Neural progenitor cell (in vitro differentiated cells): ENCODE data around the gene CDK11A. TPM values are rescaled to one million over a fixed set of nuclear protein-coding genes. Genes with fewer than 3 reads are reported as not detected.
A peak's percentile ranks its signal among the peaks of the same experiment; 100 is the strongest.

Source experiments
- DNase-seq: peaks from one replicate; pipeline ENCODE4 v3.0.0-alpha.2; 2016; ENCODE audit warnings: low spot score
- H2AFZ ChIP-seq: fragments of 200-600 bp; sonication (generic); replicated peaks from 2 replicates; pipeline ENCODE4 v1.6.1; 2016; ENCODE audit warnings: antibody characterized with exemption
- H3F3A ChIP-seq: fragments of 200-600 bp; sonication (generic); 2 replicates; pipeline ENCODE4 v1.6.1; 2016; ENCODE audit warnings: antibody characterized with exemption, low read depth
- H3K27ac ChIP-seq: fragments of 200-600 bp; sonication (generic); 2 replicates; pipeline ENCODE4 v1.5.1; 2016; ENCODE audit warnings: mild to moderate bottlenecking
- H3K27me3 ChIP-seq: fragments of 200-600 bp; sonication (generic); 2 replicates; pipeline ENCODE4 v1.6.1; 2016; ENCODE audit warnings: mild to moderate bottlenecking, moderate library complexity
- H3K36me3 ChIP-seq: fragments of 200-600 bp; sonication (generic); 2 replicates; pipeline ENCODE4 v1.5.1; 2016
- H3K4me1 ChIP-seq: fragments of 200-600 bp; sonication (generic); 2 replicates; pipeline ENCODE4 v1.6.1; 2016; ENCODE audit warnings: mixed run types
- H3K4me2 ChIP-seq: fragments of 200-600 bp; sonication (generic); 2 replicates; pipeline ENCODE4 v1.6.1; 2016
- H3K4me3 ChIP-seq: fragments of 200-600 bp; sonication (generic); 2 replicates; pipeline ENCODE4 v1.5.1; 2016
- H3K79me2 ChIP-seq: fragments of 200-600 bp; sonication (generic); 2 replicates; pipeline ENCODE4 v1.6.1; 2016; ENCODE audit warnings: low read depth
- H3K9ac ChIP-seq: fragments of 200-600 bp; sonication (generic); 2 replicates; pipeline ENCODE4 v1.6.1; 2016
- H3K9me3 ChIP-seq: fragments of 200-600 bp; sonication (generic); 2 replicates; pipeline ENCODE4 v1.5.1; 2016; ENCODE audit warnings: low read depth
- H4K20me1 ChIP-seq: fragments of 200-600 bp; sonication (generic); 2 replicates; pipeline ENCODE4 v1.6.1; 2016; ENCODE audit warnings: low read depth
- H3K27ac Mint-ChIP-seq: 3 replicates; pipeline ENCODE4 v1.8.0; 2021; ENCODE audit warnings: mixed read lengths
- H3K27me3 Mint-ChIP-seq: 2 replicates; pipeline ENCODE4 v1.8.0; 2022; ENCODE audit warnings: low read depth, mild to moderate bottlenecking, inconsistent platforms, moderate library complexity, mixed read lengths; ENCODE audit not compliant: insufficient read depth
- H3K36me3 Mint-ChIP-seq: 3 replicates; pipeline ENCODE4 v1.8.0; 2021; ENCODE audit warnings: mixed read lengths
- H3K4me1 Mint-ChIP-seq: 3 replicates; pipeline ENCODE4 v1.8.0; 2021; ENCODE audit warnings: mixed read lengths
- H3K4me3 Mint-ChIP-seq: 3 replicates; pipeline ENCODE4 v1.8.0; 2021; ENCODE audit warnings: mild to moderate bottlenecking, moderate library complexity, mixed read lengths
- H3K9me3 Mint-ChIP-seq: 3 replicates; pipeline ENCODE4 v1.8.0; 2020; ENCODE audit warnings: mixed read lengths
- CTCF ChIP-seq: fragments of 200-600 bp; sonication (generic); IDR thresholded peaks from 2 replicates; pipeline ENCODE4 v1.5.1; 2017; ENCODE audit warnings: antibody characterized with exemption, mild to moderate bottlenecking
- EZH2 ChIP-seq: fragments of 200-600 bp; sonication (generic); IDR thresholded peaks from 2 replicates; pipeline ENCODE4 v1.6.1; 2017; ENCODE audit warnings: antibody characterized with exemption, mild to moderate bottlenecking, moderate library complexity
- EZH2phosphoT487 ChIP-seq: fragments of 200-600 bp; sonication (generic); IDR thresholded peaks from 2 replicates; pipeline ENCODE4 v1.6.1; 2017; ENCODE audit warnings: antibody characterized with exemption
- total RNA-seq: library from RNA; depleted of rRNA; stranded (reverse); fragments of >200 nt; gene quantifications from 2 replicates; pipeline ENCODE4 v1.2.3, GENCODE V29; 2015; ENCODE audit warnings: low replicate concordance

The CDK11A gene
- total RNA-seq, 1 donor from 2014 or later, result 6.6 TPM

- Histone ChIP-seq H3K4me3 (no peak overlapping the region), H3K27me3 (no peaks in the 10 kb centered on the region), H3F3A (peaks cover 5% of the 10 kb centered on the region), H3K9ac (no peak overlapping the region), H3K4me1 (no peaks in the 10 kb centered on the region), H3K36me3 (no peaks in the 10 kb centered on the region), H3K4me2 (no peak overlapping the region), H3K27ac (no peak overlapping the region), H2AFZ (no peak overlapping the region), H4K20me1 (no peaks in the 10 kb centered on the region), H3K79me2 (no peaks in the 10 kb centered on the region), H3K9me3 (no peaks in the 10 kb centered on the region)
- Mint-ChIP-seq H3K27ac (no peak overlapping the region), H3K36me3 (peaks cover 4% of the 10 kb centered on the region), H3K4me1 (no peaks in the 10 kb centered on the region), H3K9me3 (no peaks in the 10 kb centered on the region), H3K4me3 (no peak overlapping the region), H3K27me3 (no peaks in the 10 kb centered on the region)
- DNase-seq, result no peak
- TF ChIP-seq EZH2phosphoT487 (no peak), EZH2 (no peak), CTCF (no peak)
Measured at GRCh38 chr1:1669468-1670440, 54.4 kb downstream of the CDK11A start.

GRCh38 chr1:1666526-1666925, 57.6 kb downstream of the CDK11A start:
- H3K4me1 Mint-ChIP-seq, result no peaks in the 10 kb centered on the region
- Histone ChIP-seq H3K9me3 (no peaks in the 10 kb centered on the region), H3K9ac (no peak overlapping the region), H4K20me1 (no peaks in the 10 kb centered on the region), H3K27me3 (no peaks in the 10 kb centered on the region), H3F3A (peaks cover 9% of the 10 kb centered on the region), H3K4me1 (no peaks in the 10 kb centered on the region), H3K4me2 (no peak overlapping the region), H3K36me3 (no peaks in the 10 kb centered on the region), H3K79me2 (no peaks in the 10 kb centered on the region), H2AFZ (no peak overlapping the region), H3K27ac (no peak overlapping the region), H3K4me3 (no peak overlapping the region)
- H3K9me3 Mint-ChIP-seq, result no peaks in the 10 kb centered on the region
- no peak for DNase-seq
- H3K4me3 Mint-ChIP-seq, result no peak overlapping the region
- no peak for TF ChIP-seq EZH2phosphoT487
- no peak for TF ChIP-seq CTCF
- no peak for TF ChIP-seq EZH2
- peaks cover 3% of the 10 kb centered on the region for H3K36me3 Mint-ChIP-seq
- no peak overlapping the region for H3K27ac Mint-ChIP-seq
- no peaks in the 10 kb centered on the region for H3K27me3 Mint-ChIP-seq

GRCh38 chr1:1665815-1666251, 58.3 kb downstream of the CDK11A start:
- Histone ChIP-seq H3K4me3 (no peak overlapping the region), H3K79me2 (no peaks in the 10 kb centered on the region), H3K9me3 (no peaks in the 10 kb centered on the region), H3K4me1 (no peaks in the 10 kb centered on the region), H3K9ac (no peak overlapping the region), H4K20me1 (no peaks in the 10 kb centered on the region), H3K36me3 (no peaks in the 10 kb centered on the region), H3K27ac (no peak overlapping the region), H3K4me2 (no peak overlapping the region), H3K27me3 (no peaks in the 10 kb centered on the region), H3F3A (peaks cover 9% of the 10 kb centered on the region), H2AFZ (no peak overlapping the region)
- Mint-ChIP-seq H3K36me3 (peaks cover 3% of the 10 kb centered on the region), H3K4me3 (no peak overlapping the region), H3K4me1 (no peaks in the 10 kb centered on the region), H3K27me3 (no peaks in the 10 kb centered on the region), H3K9me3 (no peaks in the 10 kb centered on the region), H3K27ac (no peak overlapping the region)
- TF ChIP-seq CTCF, result peak; percentile 65
- no peak for TF ChIP-seq EZH2
- TF ChIP-seq EZH2phosphoT487, result no peak
- peak; percentile 60 for DNase-seq
